Erythroblast (primary cell): ENCODE results near the gene ULBP1.

ENCODE experiments used
- GATA1 ChIP-seq: IDR thresholded peaks from 2 replicates; pipeline ENCODE4 v1.6.1; 2011; ENCODE audit warnings: low read depth, mild to moderate bottlenecking, control low read depth, low read length, moderate library complexity
- POLR2A ChIP-seq: IDR thresholded peaks from 2 replicates; pipeline ENCODE4 v1.6.1; 2011; ENCODE audit warnings: mild to moderate bottlenecking, low read length

- no peak for TF ChIP-seq POLR2A
- TF ChIP-seq GATA1: no peak
Observed at GRCh38 chr6:149935246-149935645, 28.5 kb upstream of the ULBP1 start.
